Measurements from ENCODE around the gene LAP3. TPM values are rescaled to one million over a fixed set of nuclear protein-coding genes. Genes with fewer than 3 reads are reported as not detected.
"Not testable (repeated sequence)": the region's sequence is repeated elsewhere in the genome, so short reads cannot be mapped to it uniquely, and the experiment has no call there.

The LAP3 gene
- total RNA-seq, 1 donor from 2014 or later = 50.5 TPM

- Mint-ChIP-seq H3K4me3 (no peak overlapping the region), H3K9me3 (no peaks in the 10 kb centered on the region), H3K27ac (no peak overlapping the region), H3K4me1 (no peaks in the 10 kb centered on the region), H3K27me3 (peaks cover 4% of the 10 kb centered on the region), H3K36me3 (ENCODE audit: low read depth) (no peaks in the 10 kb centered on the region)
- CTCF ChIA-PET = no interaction called here
- TF ChIP-seq, protein P1, sequence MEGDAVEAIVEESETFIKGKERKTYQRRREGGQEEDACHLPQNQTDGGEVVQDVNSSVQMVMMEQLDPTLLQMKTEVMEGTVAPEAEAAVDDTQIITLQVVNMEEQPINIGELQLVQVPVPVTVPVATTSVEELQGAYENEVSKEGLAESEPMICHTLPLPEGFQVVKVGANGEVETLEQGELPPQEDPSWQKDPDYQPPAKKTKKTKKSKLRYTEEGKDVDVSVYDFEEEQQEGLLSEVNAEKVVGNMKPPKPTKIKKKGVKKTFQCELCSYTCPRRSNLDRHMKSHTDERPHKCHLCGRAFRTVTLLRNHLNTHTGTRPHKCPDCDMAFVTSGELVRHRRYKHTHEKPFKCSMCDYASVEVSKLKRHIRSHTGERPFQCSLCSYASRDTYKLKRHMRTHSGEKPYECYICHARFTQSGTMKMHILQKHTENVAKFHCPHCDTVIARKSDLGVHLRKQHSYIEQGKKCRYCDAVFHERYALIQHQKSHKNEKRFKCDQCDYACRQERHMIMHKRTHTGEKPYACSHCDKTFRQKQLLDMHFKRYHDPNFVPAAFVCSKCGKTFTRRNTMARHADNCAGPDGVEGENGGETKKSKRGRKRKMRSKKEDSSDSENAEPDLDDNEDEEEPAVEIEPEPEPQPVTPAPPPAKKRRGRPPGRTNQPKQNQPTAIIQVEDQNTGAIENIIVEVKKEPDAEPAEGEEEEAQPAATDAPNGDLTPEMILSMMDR (IDR thresholded peaks at IDR 0.05) = no peak
- POLR2A ChIA-PET = no interaction called here
- no peak for DNase-seq
- intact Hi-C loops (cut with micrococcal nuclease) = no loop called here
- ATAC-seq (ENCODE audit: low read depth) = no peak
Measured at GRCh38 chr4:17535242-17535641, 41.8 kb upstream of the LAP3 start.

- H3K27ac Mint-ChIP-seq = no peak overlapping the region
- H3K36me3 Mint-ChIP-seq (ENCODE audit: low read depth) = no peaks in the 10 kb centered on the region
- intact Hi-C loops (cut with micrococcal nuclease) = no loop called here
- H3K27me3 Mint-ChIP-seq = peaks cover 2% of the 10 kb centered on the region
- no peak overlapping the region for H3K4me3 Mint-ChIP-seq
- POLR2A ChIA-PET = no interaction called here
- H3K4me1 Mint-ChIP-seq = no peaks in the 10 kb centered on the region
- TF ChIP-seq, protein P1 (IDR thresholded peaks at IDR 0.05) = no peak
- ATAC-seq (ENCODE audit: low read depth) (no peak), DNase-seq (no peak)
- no peaks in the 10 kb centered on the region for H3K9me3 Mint-ChIP-seq
- CTCF ChIA-PET = no interaction called here
Measured at GRCh38 chr4:17535906-17536305, 41.1 kb upstream of the LAP3 start.

GRCh38 chr4:17537060-17537459 is 39.9 kb upstream of the LAP3 start:
- H3K27ac Mint-ChIP-seq; DNase-seq; CTCF ChIA-PET; H3K9me3 Mint-ChIP-seq; ATAC-seq (ENCODE audit: low read depth); H3K4me1 Mint-ChIP-seq; H3K4me3 Mint-ChIP-seq; H3K36me3 Mint-ChIP-seq (ENCODE audit: low read depth); H3K27me3 Mint-ChIP-seq; intact Hi-C loops (cut with micrococcal nuclease): not testable (repeated sequence)
- POLR2A ChIA-PET = interaction anchor here (0.7 kb wide), 1 partner anchor 16 kb away, joined by 9 read pairs; no protein-coding TSS in a partner anchor

DNA sequence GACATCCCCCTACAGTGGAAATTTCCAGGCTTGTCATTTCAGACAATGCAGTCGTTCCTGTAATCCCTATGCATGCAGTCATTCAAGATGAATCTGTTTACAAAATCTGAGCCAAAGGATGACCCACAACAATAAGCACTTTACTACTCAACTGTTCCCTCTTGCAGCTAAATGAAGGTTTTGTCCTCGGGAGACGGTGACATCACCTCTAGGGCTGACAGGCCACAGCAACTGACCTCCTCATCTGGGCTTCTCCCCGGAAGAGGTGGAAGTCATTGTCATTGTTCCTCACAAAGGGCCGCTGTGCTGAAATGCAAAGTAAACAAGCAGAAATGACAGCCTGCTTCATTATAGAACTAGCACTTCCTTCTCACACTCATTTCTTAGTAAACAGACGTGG is 32.8 kb upstream of the LAP3 start:
- POLR2A ChIA-PET = no interaction called here
- intact Hi-C loops (cut with micrococcal nuclease) = no loop called here
- Mint-ChIP-seq H3K4me1 (peaks cover 3% of the 10 kb centered on the region), H3K27me3 (peaks cover 9% of the 10 kb centered on the region), H3K4me3 (no peak overlapping the region), H3K27ac (no peak overlapping the region), H3K36me3 (ENCODE audit: low read depth) (no peaks in the 10 kb centered on the region), H3K9me3 (no peaks in the 10 kb centered on the region)
- TF ChIP-seq, protein P1 (IDR thresholded peaks at IDR 0.05) = no peak
- CTCF ChIA-PET = no interaction called here
- DNase-seq (no peak), ATAC-seq (ENCODE audit: low read depth) (no peak)

DNA sequence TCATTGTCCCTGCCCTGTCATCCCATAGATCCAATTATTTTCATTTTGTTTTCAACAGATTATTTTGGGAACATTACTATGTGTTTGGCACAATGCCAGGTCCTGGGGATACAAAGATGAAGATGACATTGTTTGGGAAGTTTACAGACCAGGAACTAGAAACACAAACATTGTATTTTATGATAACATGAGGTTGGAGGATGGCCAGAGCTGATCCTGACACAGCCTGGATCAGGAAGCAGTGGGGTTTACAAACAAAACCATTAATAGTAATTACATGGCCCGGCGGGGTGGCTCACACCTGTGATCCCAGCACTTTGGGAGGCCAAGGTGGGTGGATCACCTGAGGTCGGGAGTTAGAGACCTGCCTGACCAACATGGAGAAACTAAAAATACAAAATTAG is 32.2 kb upstream of the LAP3 start:
- ATAC-seq (ENCODE audit: low read depth) = no peak
- no peak overlapping the region for H3K27ac Mint-ChIP-seq

More for the DNA sequence above, 32.2 kb upstream of the LAP3 start:
- Mint-ChIP-seq H3K9me3 (no peaks in the 10 kb centered on the region), H3K4me1 (peaks cover 4% of the 10 kb centered on the region), H3K36me3 (ENCODE audit: low read depth) (no peaks in the 10 kb centered on the region), H3K4me3 (no peak overlapping the region), H3K27me3 (peaks cover 9% of the 10 kb centered on the region)
- TF ChIP-seq, protein P1 (IDR thresholded peaks at IDR 0.05) = no peak
- intact Hi-C loops (cut with micrococcal nuclease) = no loop called here
- ChIA-PET POLR2A (no interaction called here), CTCF (interaction anchor here (1.7 kb wide), 1 partner anchor 94 kb away, joined by 6 read pairs; no protein-coding TSS in a partner anchor)
- no peak for DNase-seq

Measured in activated B cell treated with CpG ODN at 0.5 μM for 24 hours (primary cell).